ENCODE measurements around the gene MTUS2. TPM values are rescaled to one million over a fixed set of nuclear protein-coding genes. Genes with fewer than 3 reads are reported as not detected.
A peak's percentile ranks its signal among the peaks of the same experiment; 100 is the strongest.

The MTUS2 gene
- total RNA-seq, 1 donor from 2014 or later: 0.90 TPM

DNA sequence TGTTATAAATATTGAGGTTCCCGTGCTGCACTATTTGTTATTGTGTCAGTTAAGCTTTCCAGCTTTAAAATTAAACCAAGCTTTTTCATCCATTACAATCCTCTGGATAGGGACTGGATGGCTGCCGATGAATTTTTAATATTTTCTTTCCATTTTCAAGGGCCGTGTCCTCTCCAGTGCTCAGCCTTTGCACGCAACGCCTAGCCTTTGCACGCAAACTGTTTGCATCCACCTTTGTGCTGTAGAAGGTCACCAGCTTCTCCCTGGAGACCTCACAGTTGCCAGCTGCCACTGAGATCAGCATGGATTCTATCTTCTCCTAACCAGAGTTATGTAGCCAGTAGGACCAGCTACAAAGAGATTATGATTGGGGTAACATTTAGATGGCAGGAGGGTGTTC lies 534.9 kb downstream of the MTUS2 start:
- TF ChIP-seq CTCF (IDR thresholded peaks at IDR 0.05; ENCODE audit: unreplicated experiment): no peak
- Mint-ChIP-seq H3K4me1 (ENCODE audit: unreplicated experiment) (no peaks in the 10 kb centered on the region), H3K27ac (ENCODE audit: unreplicated experiment) (no peak overlapping the region), H3K4me3 (ENCODE audit: unreplicated experiment) (no peak overlapping the region), H3K27me3 (ENCODE audit: unreplicated experiment) (no peaks in the 10 kb centered on the region), H3K9me3 (ENCODE audit: unreplicated experiment) (no peaks in the 10 kb centered on the region), H3K36me3 (ENCODE audit: low read depth, unreplicated experiment) (no peaks in the 10 kb centered on the region)
- DNase-seq (ENCODE audit: low spot score): no peak

- no peak for DNase-seq (ENCODE audit: low spot score)
- no peaks in the 10 kb centered on the region for H3K4me1 Mint-ChIP-seq (ENCODE audit: unreplicated experiment)
- no peak overlapping the region for H3K27ac Mint-ChIP-seq (ENCODE audit: unreplicated experiment)
Measured at GRCh38 chr13:29359181-29359580, 539.0 kb downstream of the MTUS2 start.

GRCh38 chr13:29361716-29362115 lies 541.6 kb downstream of the MTUS2 start:
- H3K36me3 Mint-ChIP-seq (ENCODE audit: low read depth, unreplicated experiment): no peaks in the 10 kb centered on the region
- H3K27ac Mint-ChIP-seq (ENCODE audit: unreplicated experiment): no peak overlapping the region
- DNase-seq (ENCODE audit: low spot score): no peak
- no peaks in the 10 kb centered on the region for H3K4me1 Mint-ChIP-seq (ENCODE audit: unreplicated experiment)
- no peaks in the 10 kb centered on the region for H3K27me3 Mint-ChIP-seq (ENCODE audit: unreplicated experiment)
- no peaks in the 10 kb centered on the region for H3K9me3 Mint-ChIP-seq (ENCODE audit: unreplicated experiment)
- no peak for TF ChIP-seq CTCF (IDR thresholded peaks at IDR 0.05; ENCODE audit: unreplicated experiment)
- no peak overlapping the region for H3K4me3 Mint-ChIP-seq (ENCODE audit: unreplicated experiment)

More at GRCh38 chr13:29359181-29359580, 539.0 kb downstream of the MTUS2 start:
- Mint-ChIP-seq H3K9me3 (ENCODE audit: unreplicated experiment) (no peaks in the 10 kb centered on the region), H3K27me3 (ENCODE audit: unreplicated experiment) (no peaks in the 10 kb centered on the region), H3K36me3 (ENCODE audit: low read depth, unreplicated experiment) (no peaks in the 10 kb centered on the region), H3K4me3 (ENCODE audit: unreplicated experiment) (no peak overlapping the region)
- no peak for TF ChIP-seq CTCF (IDR thresholded peaks at IDR 0.05; ENCODE audit: unreplicated experiment)

DNA sequence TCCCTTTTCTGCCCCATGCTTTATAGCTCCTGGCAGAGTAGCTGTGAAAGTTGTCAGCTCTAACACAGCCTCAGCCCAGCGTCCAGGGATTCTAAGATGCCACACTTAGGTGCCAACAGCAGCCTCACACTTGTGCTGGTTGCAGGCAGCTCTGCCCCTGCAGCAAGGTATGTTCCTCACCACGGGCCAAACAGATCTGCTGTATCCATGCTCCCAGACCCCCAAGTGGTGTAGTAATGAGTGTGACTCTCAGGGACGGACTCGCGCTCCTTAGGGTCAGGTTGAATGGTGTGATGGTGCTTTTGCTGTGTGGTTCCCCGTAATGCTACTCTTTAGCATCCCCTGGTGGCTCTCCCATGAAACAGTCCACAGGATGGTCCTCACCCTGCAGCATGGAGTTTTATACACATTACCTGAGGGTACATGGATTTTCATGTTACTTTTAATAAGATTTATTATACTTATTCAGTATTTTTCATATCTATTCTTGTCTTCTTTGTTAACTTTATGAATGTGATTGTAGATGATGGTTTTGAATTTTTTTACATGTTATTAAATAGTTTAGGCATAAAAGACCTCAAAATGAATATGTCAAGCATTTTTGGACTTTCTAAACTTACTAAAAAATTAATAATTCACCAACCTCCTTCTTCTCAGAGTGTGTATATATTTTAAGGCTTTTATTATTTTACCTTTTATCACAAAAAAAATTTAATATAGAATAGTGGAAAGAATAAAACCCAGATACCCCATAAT lies 542.9 kb downstream of the MTUS2 start:
- peak; percentile 85 for TF ChIP-seq CTCF (IDR thresholded peaks at IDR 0.05; ENCODE audit: unreplicated experiment)
- Mint-ChIP-seq H3K4me1 (ENCODE audit: unreplicated experiment) (no peaks in the 10 kb centered on the region), H3K27ac (ENCODE audit: unreplicated experiment) (no peak overlapping the region), H3K9me3 (ENCODE audit: unreplicated experiment) (no peaks in the 10 kb centered on the region), H3K27me3 (ENCODE audit: unreplicated experiment) (no peaks in the 10 kb centered on the region), H3K36me3 (ENCODE audit: low read depth, unreplicated experiment) (no peaks in the 10 kb centered on the region), H3K4me3 (ENCODE audit: unreplicated experiment) (no peak overlapping the region)
- DNase-seq (ENCODE audit: low spot score): peak; percentile 71

GRCh38 chr13:29369060-29369743 lies 549.1 kb downstream of the MTUS2 start:
- no peaks in the 10 kb centered on the region for H3K4me1 Mint-ChIP-seq (ENCODE audit: unreplicated experiment)
- DNase-seq (ENCODE audit: low spot score): peak; percentile 29
- H3K9me3 Mint-ChIP-seq (ENCODE audit: unreplicated experiment): no peaks in the 10 kb centered on the region
- no peaks in the 10 kb centered on the region for H3K27me3 Mint-ChIP-seq (ENCODE audit: unreplicated experiment)
- TF ChIP-seq CTCF (IDR thresholded peaks at IDR 0.05; ENCODE audit: unreplicated experiment): peak; percentile 52
- H3K27ac Mint-ChIP-seq (ENCODE audit: unreplicated experiment): no peak overlapping the region
- H3K4me3 Mint-ChIP-seq (ENCODE audit: unreplicated experiment): no peak overlapping the region
- H3K36me3 Mint-ChIP-seq (ENCODE audit: low read depth, unreplicated experiment): no peaks in the 10 kb centered on the region
